Measurements from ENCODE around the gene SSH2.

- TF ChIP-seq EZH2phosphoT487 (IDR thresholded peaks at IDR 0.05; ENCODE audit: insufficient read depth, low read depth) (no peak), EZH2 (IDR thresholded peaks at IDR 0.05; ENCODE audit: insufficient read depth, poor library complexity, severe bottlenecking) (no peak)
Observed at GRCh38 chr17:29728490-29728889, 201.5 kb downstream of the SSH2 start.

Data from GM23248 (cell line).